Ascending aorta (tissue), 2 donors: ENCODE results near the gene HPS3. TPM values are rescaled to one million over a fixed set of nuclear protein-coding genes. Genes with fewer than 3 reads are reported as not detected.

Source experiments
- DNase-seq, 2 donors: peaks; one replicate each; pipeline ENCODE4 v3.0.0-alpha.2; 2019; ENCODE audit warnings: low spot score in 2 of 2
- H3K27ac ChIP-seq, 2 donors: fragments of 200-600 bp; sonication (generic); one replicate each; pipeline ENCODE4 v1.5.1; 2016 to 2017; ENCODE audit warnings: mild to moderate bottlenecking in 1 of 2
- H3K27me3 ChIP-seq: fragments of 200-600 bp; sonication (generic); one replicate; pipeline ENCODE4 v1.5.1; 2017
- H3K36me3 ChIP-seq, 2 donors: fragments of 200-600 bp; sonication (generic); one replicate each; pipeline ENCODE4 v1.5.1; 2016
- H3K4me1 ChIP-seq, 2 donors: fragments of 200-600 bp; sonication (generic); one replicate each; pipeline ENCODE4 v1.5.1; 2016 to 2017; ENCODE audit warnings: mild to moderate bottlenecking in 1 of 2
- H3K4me3 ChIP-seq, 2 donors: fragments of 200-600 bp; sonication (generic); one replicate each; pipeline ENCODE4 v1.5.1; 2016 to 2017; ENCODE audit warnings: mild to moderate bottlenecking in 1 of 2
- H3K9me3 ChIP-seq, 2 donors: fragments of 200-600 bp; sonication (generic); one replicate each; pipeline ENCODE4 v1.5.1; 2016
- CTCF ChIP-seq, 3 experiments: fragments of 200-600 bp in 2 of 3; fragments of 450-650 bp in 1 of 3; sonication (generic) in 2 of 3; IDR thresholded peaks; one replicate each; pipeline ENCODE4 v1.5.1; 2016 to 2019; ENCODE audit warnings: antibody characterized with exemption in 3 of 3, mild to moderate bottlenecking in 1 of 3, moderate library complexity in 1 of 3
- intact Hi-C: fragments of 100-400 bp; cut with DNase I; formaldehyde crosslinking; loops from one replicate; pipeline ENCODE4 v1.15.1; 2023
- total RNA-seq: library from RNA; depleted of rRNA; stranded (reverse); fragments of >200 nt; gene quantifications from one replicate; pipeline ENCODE4 v1.1.0, GENCODE V29; 2016

HPS3 gene
- total RNA-seq, 1 donor from 2014 or later: 18.9 TPM

- no peak for TF ChIP-seq CTCF (IDR thresholded peaks at IDR 0.05)
- DNase-seq: no peak
- Histone ChIP-seq H3K4me3 (no peak overlapping the region), H3K27me3 (no peaks in the 10 kb centered on the region), H3K27ac (no peak overlapping the region), H3K4me1 (no peaks in the 10 kb centered on the region), H3K36me3 (no peaks in the 10 kb centered on the region), H3K9me3 (no peaks in the 10 kb centered on the region)
- intact Hi-C loops: no loop called here
Observed at GRCh38 chr3:149197669-149198068, 68.2 kb downstream of the HPS3 start.

GRCh38 chr3:149198611-149199010, 69.2 kb downstream of the HPS3 start:
- Histone ChIP-seq H3K36me3 (no peaks in the 10 kb centered on the region), H3K27ac (no peak overlapping the region), H3K4me3 (no peak overlapping the region), H3K27me3 (no peaks in the 10 kb centered on the region), H3K4me1 (no peaks in the 10 kb centered on the region), H3K9me3 (no peaks in the 10 kb centered on the region)
- no peak for TF ChIP-seq CTCF (IDR thresholded peaks at IDR 0.05)
- intact Hi-C loops: no loop called here
- DNase-seq: no peak

- DNase-seq: no peak
- H3K4me1 ChIP-seq: no peaks in the 10 kb centered on the region
- H3K9me3 ChIP-seq: no peaks in the 10 kb centered on the region
- no peak for TF ChIP-seq CTCF (IDR thresholded peaks at IDR 0.05)
- intact Hi-C loops: no loop called here
- H3K27ac ChIP-seq: no peak overlapping the region
- H3K27me3 ChIP-seq: no peaks in the 10 kb centered on the region
- H3K36me3 ChIP-seq: no peaks in the 10 kb centered on the region
- no peak overlapping the region for H3K4me3 ChIP-seq
Observed at GRCh38 chr3:149199474-149199873, 70.0 kb downstream of the HPS3 start.

GRCh38 chr3:149203758-149204157, 74.3 kb downstream of the HPS3 start:
- no peaks in the 10 kb centered on the region for H3K36me3 ChIP-seq
- intact Hi-C loops: no loop called here

GRCh38 chr3:149204390-149204991, 75.1 kb downstream of the HPS3 start:
- no peak for TF ChIP-seq CTCF (IDR thresholded peaks at IDR 0.05)
- Histone ChIP-seq H3K27me3 (no peaks in the 10 kb centered on the region), H3K36me3 (no peaks in the 10 kb centered on the region), H3K9me3 (no peaks in the 10 kb centered on the region), H3K27ac (no peak overlapping the region), H3K4me3 (no peak overlapping the region), H3K4me1 (no peaks in the 10 kb centered on the region)
- no peak for DNase-seq
- intact Hi-C loops: no loop called here

More at GRCh38 chr3:149203758-149204157, 74.3 kb downstream of the HPS3 start:
- DNase-seq: no peak
- Histone ChIP-seq H3K4me3 (no peak overlapping the region), H3K27me3 (no peaks in the 10 kb centered on the region), H3K4me1 (no peaks in the 10 kb centered on the region), H3K27ac (no peak overlapping the region), H3K9me3 (no peaks in the 10 kb centered on the region)
- no peak for TF ChIP-seq CTCF (IDR thresholded peaks at IDR 0.05)

GRCh38 chr3:149207475-149207874, 78.0 kb downstream of the HPS3 start:
- no peak overlapping the region for H3K4me3 ChIP-seq
- H3K36me3 ChIP-seq: no peaks in the 10 kb centered on the region
- no peaks in the 10 kb centered on the region for H3K9me3 ChIP-seq
- H3K27me3 ChIP-seq: no peaks in the 10 kb centered on the region
- H3K4me1 ChIP-seq: no peaks in the 10 kb centered on the region
- H3K27ac ChIP-seq: no peak overlapping the region
- TF ChIP-seq CTCF (IDR thresholded peaks at IDR 0.05): no peak
- DNase-seq: no peak
- intact Hi-C loops: no loop called here
